ENCODE results near the gene OR52M1.

DNA sequence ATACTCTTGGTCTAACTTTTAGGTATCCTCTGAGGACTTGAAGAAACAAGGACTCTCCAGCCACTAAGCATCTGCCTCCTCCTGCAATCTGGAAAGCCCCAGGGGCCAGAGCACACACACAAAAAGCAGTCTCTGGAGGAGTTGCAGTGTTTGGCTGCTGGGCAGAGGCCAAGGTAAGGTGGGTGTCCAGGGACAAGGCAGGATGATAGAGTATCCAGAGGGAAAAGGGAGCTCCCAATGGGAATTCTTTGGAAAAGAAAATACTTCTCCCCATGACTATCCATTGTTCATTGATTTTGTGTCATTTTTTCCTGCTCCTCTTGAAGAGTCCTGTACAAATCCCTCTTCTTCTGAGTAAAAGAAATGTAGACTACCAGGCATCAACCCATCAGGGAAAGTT, 36.5 kb downstream of the OR52M1 start, which contains the start of gene OR52I2:
- TF ChIP-seq, protein P1, sequence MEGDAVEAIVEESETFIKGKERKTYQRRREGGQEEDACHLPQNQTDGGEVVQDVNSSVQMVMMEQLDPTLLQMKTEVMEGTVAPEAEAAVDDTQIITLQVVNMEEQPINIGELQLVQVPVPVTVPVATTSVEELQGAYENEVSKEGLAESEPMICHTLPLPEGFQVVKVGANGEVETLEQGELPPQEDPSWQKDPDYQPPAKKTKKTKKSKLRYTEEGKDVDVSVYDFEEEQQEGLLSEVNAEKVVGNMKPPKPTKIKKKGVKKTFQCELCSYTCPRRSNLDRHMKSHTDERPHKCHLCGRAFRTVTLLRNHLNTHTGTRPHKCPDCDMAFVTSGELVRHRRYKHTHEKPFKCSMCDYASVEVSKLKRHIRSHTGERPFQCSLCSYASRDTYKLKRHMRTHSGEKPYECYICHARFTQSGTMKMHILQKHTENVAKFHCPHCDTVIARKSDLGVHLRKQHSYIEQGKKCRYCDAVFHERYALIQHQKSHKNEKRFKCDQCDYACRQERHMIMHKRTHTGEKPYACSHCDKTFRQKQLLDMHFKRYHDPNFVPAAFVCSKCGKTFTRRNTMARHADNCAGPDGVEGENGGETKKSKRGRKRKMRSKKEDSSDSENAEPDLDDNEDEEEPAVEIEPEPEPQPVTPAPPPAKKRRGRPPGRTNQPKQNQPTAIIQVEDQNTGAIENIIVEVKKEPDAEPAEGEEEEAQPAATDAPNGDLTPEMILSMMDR (optimal IDR thresholded peaks at IDR 0.05 in 1 of 3, IDR thresholded peaks at IDR 0.05 in 1 of 3, conservative IDR thresholded peaks at IDR 0.05 in 1 of 3; ENCODE audit: extremely low read depth in 1 of 3, insufficient read depth in 2 of 3, low read length in 3 of 3), result no peak
- TF ChIP-seq EZH2 (IDR thresholded peaks at IDR 0.05; ENCODE audit: low read length), result no peak
